HG02852 (cell line): ENCODE data around the gene C1orf122.

Source experiments
- ATAC-seq: cut with Tn5 transposase; IDR thresholded peaks from one replicate; pipeline ENCODE4 v1.9.1; 2021; ENCODE audit warnings: mild to moderate bottlenecking, moderate library complexity; ENCODE audit not compliant: unreplicated experiment

Gene C1orf122

GRCh38 chr1:37844536-37844935 lies 36.9 kb downstream of the C1orf122 start:
- ATAC-seq = no peak

- ATAC-seq = no peak
These were observed 37.6 kb downstream of the C1orf122 start for GRCh38 chr1:37845049-37845646.

- ATAC-seq = no peak
These were observed 38.2 kb downstream of the C1orf122 start for GRCh38 chr1:37845786-37846185.

GRCh38 chr1:37846647-37847339 lies 39.2 kb downstream of the C1orf122 start:
- ATAC-seq = no peak

GRCh38 chr1:37849480-37849879 lies 41.9 kb downstream of the C1orf122 start:
- no peak for ATAC-seq

- no peak for ATAC-seq
These were observed 42.9 kb downstream of the C1orf122 start for GRCh38 chr1:37850352-37850955.

GRCh38 chr1:37851262-37851661 lies 43.7 kb downstream of the C1orf122 start:
- ATAC-seq = no peak

GRCh38 chr1:37851782-37852210 lies 44.2 kb downstream of the C1orf122 start:
- no peak for ATAC-seq

- ATAC-seq = no peak
These were observed 45.6 kb downstream of the C1orf122 start for GRCh38 chr1:37853157-37853556.

- no peak for ATAC-seq
These were observed 46.8 kb downstream of the C1orf122 start for GRCh38 chr1:37854406-37854805.
